ENCODE results near the gene SLC8A1. TPM values are rescaled to one million over a fixed set of nuclear protein-coding genes. Genes with fewer than 3 reads are reported as not detected.

SLC8A1 gene
- total RNA-seq, 2 experiments from 2014 or later: 0.22 to 0.31 TPM

DNA sequence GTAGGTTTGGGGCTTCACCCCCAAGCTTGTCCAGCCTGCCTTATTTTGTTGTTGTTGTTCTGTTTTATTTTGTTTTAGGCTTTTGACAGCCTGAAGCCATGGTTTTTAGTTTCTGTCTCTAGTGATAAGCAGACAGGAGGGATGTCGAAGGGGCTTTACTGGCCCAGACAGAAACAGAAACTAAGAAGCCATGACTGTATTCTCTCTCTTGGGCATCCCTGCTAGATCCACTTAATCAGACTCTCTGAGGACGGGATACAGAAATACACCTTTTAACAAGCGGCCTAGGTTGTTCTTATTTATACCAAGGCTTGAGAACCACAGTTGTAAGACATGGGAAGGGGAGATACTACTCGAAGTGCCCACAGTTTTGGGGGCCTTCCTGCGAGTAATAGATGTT is 330.9 kb downstream of the SLC8A1 start:
- H3K27me3 Mint-ChIP-seq: peaks cover 8% of the 10 kb centered on the region
- no peaks in the 10 kb centered on the region for H3K36me3 Mint-ChIP-seq
- H3K27ac Mint-ChIP-seq: no peak overlapping the region
- no peaks in the 10 kb centered on the region for H3K9me3 Mint-ChIP-seq
- H3K4me1 Mint-ChIP-seq: no peaks in the 10 kb centered on the region
- no peak overlapping the region for H3K4me3 Mint-ChIP-seq
- no peak for DNase-seq

- Mint-ChIP-seq H3K4me1 (no peaks in the 10 kb centered on the region), H3K4me3 (no peak overlapping the region), H3K27ac (no peak overlapping the region), H3K27me3 (peaks cover 6% of the 10 kb centered on the region), H3K9me3 (no peaks in the 10 kb centered on the region), H3K36me3 (no peaks in the 10 kb centered on the region)
- DNase-seq: no peak
These were observed 331.9 kb downstream of the SLC8A1 start for GRCh38 chr2:40120026-40120425.

DNA sequence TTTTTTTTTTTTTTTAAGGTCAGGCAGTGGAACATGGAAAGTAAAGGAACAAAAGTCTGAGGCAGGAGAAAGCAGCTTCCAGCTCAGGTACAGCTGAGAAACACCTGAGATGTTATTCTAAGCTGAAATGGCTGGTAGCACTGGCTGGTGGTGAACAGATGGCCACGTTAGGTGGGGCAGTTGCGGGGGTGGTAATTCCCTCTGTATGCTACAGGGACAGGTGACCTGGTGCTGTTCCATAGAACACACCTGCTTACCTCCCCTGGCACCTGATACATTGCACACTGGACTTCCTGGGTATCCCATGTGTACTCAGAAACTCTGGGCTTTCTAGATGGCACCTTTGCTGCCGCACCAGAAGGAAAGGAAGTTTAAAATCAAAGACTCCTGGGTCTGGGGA is 333.3 kb downstream of the SLC8A1 start:
- no peak overlapping the region for H3K27ac Mint-ChIP-seq

DNA sequence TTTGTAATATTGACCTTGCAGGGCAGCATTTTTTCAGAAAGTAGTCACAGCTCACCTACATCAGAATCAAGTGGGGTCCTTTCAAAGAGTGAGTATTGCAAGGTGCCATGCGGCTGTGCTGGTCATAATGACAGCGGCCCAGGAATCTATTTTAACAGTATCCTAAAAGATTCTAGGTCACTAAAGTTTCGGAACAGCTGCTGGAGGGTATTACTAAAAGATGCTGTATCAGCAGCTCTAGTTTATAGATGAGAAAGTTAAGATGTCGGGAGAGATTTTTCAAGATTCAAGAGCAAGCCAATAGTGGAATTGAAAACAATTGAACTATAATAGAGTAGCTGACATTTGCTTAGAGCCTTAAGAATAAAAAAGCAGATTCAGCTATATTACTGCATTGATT is 336.0 kb downstream of the SLC8A1 start:
- no peaks in the 10 kb centered on the region for H3K36me3 Mint-ChIP-seq
- H3K27me3 Mint-ChIP-seq: no peaks in the 10 kb centered on the region
- no peak overlapping the region for H3K4me3 Mint-ChIP-seq
- no peaks in the 10 kb centered on the region for H3K4me1 Mint-ChIP-seq
- H3K27ac Mint-ChIP-seq: no peak overlapping the region
- no peak for DNase-seq
- no peaks in the 10 kb centered on the region for H3K9me3 Mint-ChIP-seq

More for the DNA sequence above, 333.3 kb downstream of the SLC8A1 start:
- H3K4me3 Mint-ChIP-seq: no peak overlapping the region
- H3K4me1 Mint-ChIP-seq: no peaks in the 10 kb centered on the region
- no peaks in the 10 kb centered on the region for H3K36me3 Mint-ChIP-seq
- no peaks in the 10 kb centered on the region for H3K9me3 Mint-ChIP-seq
- H3K27me3 Mint-ChIP-seq: no peaks in the 10 kb centered on the region
- DNase-seq: no peak

- Mint-ChIP-seq H3K4me1 (no peaks in the 10 kb centered on the region), H3K36me3 (no peaks in the 10 kb centered on the region), H3K9me3 (no peaks in the 10 kb centered on the region), H3K4me3 (no peak overlapping the region), H3K27me3 (no peaks in the 10 kb centered on the region), H3K27ac (no peak overlapping the region)
- no peak for DNase-seq
These were observed 336.5 kb downstream of the SLC8A1 start for GRCh38 chr2:40115348-40115747.

DNA sequence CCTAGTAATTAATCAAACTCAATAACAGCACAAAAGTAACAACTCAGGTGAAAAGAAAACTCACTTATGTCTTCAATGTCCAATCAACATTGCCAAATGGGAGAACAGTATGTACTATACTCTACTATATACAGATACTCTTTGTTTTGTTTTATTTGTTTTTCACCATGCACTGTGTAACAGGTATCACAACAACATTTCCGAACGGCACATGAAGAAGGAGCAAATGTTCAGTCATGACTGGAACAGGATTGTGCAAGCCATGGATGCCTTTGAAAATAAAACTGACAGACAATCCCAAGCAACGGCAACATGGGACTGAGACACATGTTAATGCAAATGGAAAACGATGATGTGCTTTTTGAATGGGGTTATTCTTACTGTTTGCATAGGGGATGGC is 337.9 kb downstream of the SLC8A1 start:
- H3K27me3 Mint-ChIP-seq: no peaks in the 10 kb centered on the region
- DNase-seq: no peak
- no peaks in the 10 kb centered on the region for H3K9me3 Mint-ChIP-seq
- no peaks in the 10 kb centered on the region for H3K4me1 Mint-ChIP-seq
- H3K4me3 Mint-ChIP-seq: no peak overlapping the region
- no peaks in the 10 kb centered on the region for H3K36me3 Mint-ChIP-seq
- no peak overlapping the region for H3K27ac Mint-ChIP-seq

- Mint-ChIP-seq H3K27me3 (no peaks in the 10 kb centered on the region), H3K9me3 (no peaks in the 10 kb centered on the region), H3K4me3 (no peak overlapping the region), H3K27ac (no peak overlapping the region), H3K4me1 (no peaks in the 10 kb centered on the region), H3K36me3 (no peaks in the 10 kb centered on the region)
- no peak for DNase-seq
These were observed 338.5 kb downstream of the SLC8A1 start for GRCh38 chr2:40113272-40113968.

DNA sequence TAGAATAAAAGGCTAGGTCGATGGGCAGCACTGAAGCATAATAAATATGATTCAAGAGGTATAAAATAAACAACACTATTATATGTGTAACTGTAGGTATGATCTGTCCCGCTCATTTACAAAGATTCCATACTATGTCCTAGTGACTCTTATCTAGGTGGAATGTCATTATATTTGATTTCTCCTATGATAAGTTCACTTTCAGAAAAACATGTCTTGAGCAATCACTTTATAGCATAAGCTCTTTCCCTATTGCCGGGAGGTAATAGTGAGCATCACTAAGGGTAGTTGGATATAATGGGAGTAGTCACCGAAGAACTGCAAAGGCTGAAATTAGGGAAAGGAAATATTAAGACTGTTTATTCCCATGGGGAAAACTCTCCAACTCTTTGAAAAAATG is 342.5 kb downstream of the SLC8A1 start:
- DNase-seq: no peak

DNA sequence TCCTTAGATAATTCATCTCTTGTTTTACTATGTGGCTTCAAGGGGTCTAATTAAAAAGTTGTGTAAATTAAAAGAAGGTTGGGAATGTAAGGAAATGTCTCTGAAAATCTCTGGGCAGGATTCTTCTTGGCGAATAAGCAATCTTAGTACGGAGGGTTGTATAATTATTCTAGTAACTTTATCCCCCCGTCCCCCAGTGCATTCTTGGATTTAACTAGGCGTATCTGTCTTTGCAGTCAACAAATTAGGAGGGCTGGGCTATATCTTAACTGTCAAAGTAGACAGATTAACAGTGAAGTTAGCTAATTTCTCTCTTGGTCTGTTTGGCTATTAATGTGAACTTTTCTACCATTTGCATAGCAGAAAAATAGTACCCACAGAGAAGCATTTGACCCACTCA is 343.0 kb downstream of the SLC8A1 start:
- H3K27ac Mint-ChIP-seq: no peak overlapping the region
- DNase-seq: no peak
- no peaks in the 10 kb centered on the region for H3K36me3 Mint-ChIP-seq
- no peak overlapping the region for H3K4me3 Mint-ChIP-seq
- peaks cover 5% of the 10 kb centered on the region for H3K27me3 Mint-ChIP-seq
- no peaks in the 10 kb centered on the region for H3K9me3 Mint-ChIP-seq
- no peaks in the 10 kb centered on the region for H3K4me1 Mint-ChIP-seq

More for the DNA sequence above, 342.5 kb downstream of the SLC8A1 start:
- H3K27me3 Mint-ChIP-seq: peaks cover 5% of the 10 kb centered on the region
- H3K4me1 Mint-ChIP-seq: no peaks in the 10 kb centered on the region
- no peaks in the 10 kb centered on the region for H3K9me3 Mint-ChIP-seq
- no peak overlapping the region for H3K4me3 Mint-ChIP-seq
- H3K36me3 Mint-ChIP-seq: no peaks in the 10 kb centered on the region
- H3K27ac Mint-ChIP-seq: no peak overlapping the region

- no peak overlapping the region for H3K27ac Mint-ChIP-seq
- no peak for DNase-seq
These were observed 345.8 kb downstream of the SLC8A1 start for GRCh38 chr2:40106061-40106460.

GRCh38 chr2:40105593-40105992 is 346.3 kb downstream of the SLC8A1 start:
- no peak for DNase-seq
- H3K4me1 Mint-ChIP-seq: no peaks in the 10 kb centered on the region
- no peak overlapping the region for H3K4me3 Mint-ChIP-seq
- H3K36me3 Mint-ChIP-seq: no peaks in the 10 kb centered on the region
- H3K27me3 Mint-ChIP-seq: peaks cover 5% of the 10 kb centered on the region
- H3K9me3 Mint-ChIP-seq: no peaks in the 10 kb centered on the region
- no peak overlapping the region for H3K27ac Mint-ChIP-seq

More at GRCh38 chr2:40106061-40106460, 345.8 kb downstream of the SLC8A1 start:
- Mint-ChIP-seq H3K27me3 (peaks cover 5% of the 10 kb centered on the region), H3K36me3 (no peaks in the 10 kb centered on the region), H3K4me3 (no peak overlapping the region), H3K9me3 (no peaks in the 10 kb centered on the region), H3K4me1 (no peaks in the 10 kb centered on the region)

DNA sequence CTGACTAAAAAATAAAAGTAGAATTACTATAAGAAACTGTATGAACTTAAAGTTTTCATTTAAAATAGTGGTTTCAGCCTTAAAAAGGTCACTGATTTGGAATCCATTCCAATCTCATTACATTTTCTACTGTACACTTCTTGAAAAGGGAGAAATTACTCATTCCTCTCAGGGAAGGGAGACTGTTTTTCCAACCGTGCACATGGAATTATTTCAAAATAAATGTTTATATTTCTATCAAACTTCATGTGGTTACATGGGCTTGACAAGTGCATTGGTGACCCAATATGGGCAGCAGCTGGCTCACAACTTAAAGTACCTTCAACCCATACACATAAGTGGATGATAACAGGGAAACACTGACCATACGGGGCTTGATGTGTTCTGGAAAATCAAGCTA is 348.3 kb downstream of the SLC8A1 start:
- Mint-ChIP-seq H3K4me1 (no peaks in the 10 kb centered on the region), H3K36me3 (no peaks in the 10 kb centered on the region), H3K9me3 (no peaks in the 10 kb centered on the region), H3K27me3 (peaks cover 5% of the 10 kb centered on the region), H3K27ac (no peak overlapping the region), H3K4me3 (no peak overlapping the region)
- DNase-seq: no peak

GRCh38 chr2:40103163-40103562 is 348.7 kb downstream of the SLC8A1 start:
- Mint-ChIP-seq H3K9me3 (no peaks in the 10 kb centered on the region), H3K27ac (no peak overlapping the region), H3K36me3 (no peaks in the 10 kb centered on the region), H3K27me3 (peaks cover 5% of the 10 kb centered on the region), H3K4me3 (no peak overlapping the region), H3K4me1 (no peaks in the 10 kb centered on the region)
- DNase-seq: no peak

- no peaks in the 10 kb centered on the region for H3K36me3 Mint-ChIP-seq
- no peak overlapping the region for H3K27ac Mint-ChIP-seq
- no peaks in the 10 kb centered on the region for H3K4me1 Mint-ChIP-seq
- H3K27me3 Mint-ChIP-seq: peaks cover 5% of the 10 kb centered on the region
- H3K9me3 Mint-ChIP-seq: no peaks in the 10 kb centered on the region
- DNase-seq: no peak
- no peak overlapping the region for H3K4me3 Mint-ChIP-seq
These were observed 349.4 kb downstream of the SLC8A1 start for GRCh38 chr2:40102447-40102846.

DNA sequence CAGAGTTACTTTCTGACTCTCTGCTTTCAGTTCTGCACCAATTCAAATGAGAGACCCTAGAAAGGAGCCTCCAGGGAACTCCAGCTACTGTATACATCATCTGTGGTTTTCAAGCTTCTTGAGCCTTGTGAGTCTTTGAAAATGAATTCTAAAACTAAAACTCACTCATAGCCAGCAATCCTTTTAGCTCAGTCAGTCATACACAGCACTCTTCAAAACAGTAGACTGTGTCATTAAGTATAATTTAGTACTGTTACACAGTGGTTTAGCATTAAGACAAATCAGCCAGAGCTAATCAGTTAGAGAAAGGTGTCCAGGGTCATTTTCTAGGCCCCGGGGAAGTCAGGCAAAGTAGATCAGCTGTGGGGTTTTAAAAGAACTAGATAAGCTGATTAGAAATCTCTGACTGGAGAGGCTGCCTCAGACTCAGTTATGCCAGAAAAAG is 350.7 kb downstream of the SLC8A1 start:
- H3K36me3 Mint-ChIP-seq: no peaks in the 10 kb centered on the region
- peaks cover 5% of the 10 kb centered on the region for H3K27me3 Mint-ChIP-seq
- no peak for DNase-seq
- H3K9me3 Mint-ChIP-seq: no peaks in the 10 kb centered on the region
- no peaks in the 10 kb centered on the region for H3K4me1 Mint-ChIP-seq
- no peak overlapping the region for H3K27ac Mint-ChIP-seq
- H3K4me3 Mint-ChIP-seq: no peak overlapping the region

DNA sequence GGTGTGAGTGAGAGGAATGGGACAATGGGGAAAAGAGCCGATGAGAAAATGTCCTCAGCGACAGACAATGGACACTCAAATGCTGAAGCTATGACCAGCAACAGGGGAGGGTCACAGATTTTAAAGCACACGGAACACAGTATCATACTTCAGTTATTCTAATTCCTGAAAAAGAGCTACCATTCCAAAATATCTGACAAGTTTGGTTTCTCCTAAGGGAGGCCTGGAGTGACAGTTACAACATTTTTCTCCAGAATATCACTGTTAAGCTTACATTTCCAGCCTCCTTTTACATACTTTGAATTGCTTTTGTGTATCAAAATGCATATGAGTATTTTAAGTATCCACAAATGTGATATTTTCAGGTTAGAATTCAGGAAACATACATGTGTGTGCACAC is 351.2 kb downstream of the SLC8A1 start:
- Mint-ChIP-seq H3K27me3 (peaks cover 5% of the 10 kb centered on the region), H3K4me3 (no peak overlapping the region), H3K9me3 (no peaks in the 10 kb centered on the region), H3K27ac (no peak overlapping the region), H3K36me3 (no peaks in the 10 kb centered on the region), H3K4me1 (no peaks in the 10 kb centered on the region)
- no peak for DNase-seq

Data from activated naive CD8-positive, alpha-beta T cell treated with anti-CD3 and anti-CD28 coated beads for 36 hours (primary cell).